HCT116 (cell line): ENCODE results near the gene GAP43.

Source experiments
- EZH2 ChIP-seq: fragments of 200-600 bp; sonication (generic); IDR thresholded peaks from 2 replicates; pipeline ENCODE4 v1.6.1; 2017; ENCODE audit warnings: antibody characterized with exemption, mixed run types
- EZH2phosphoT487 ChIP-seq: fragments of 200-600 bp; IDR thresholded peaks from 2 replicates; pipeline ENCODE4 v1.6.1; 2018; ENCODE audit warnings: antibody characterized with exemption, borderline replicate concordance
- JUND ChIP-seq: IDR thresholded peaks from 2 replicates; pipeline ENCODE4 v1.6.1; 2012
- SP1 ChIP-seq: IDR thresholded peaks from 2 replicates; pipeline ENCODE4 v1.6.1; 2012; ENCODE audit warnings: low read depth
- TF ChIP-seq, protein P1 (sequence below), 3 experiments: fragments of 200-600 bp in 1 of 3; sonication (generic) in 1 of 3; IDR thresholded peaks in 2 of 3; conservative IDR thresholded peaks in 1 of 3; 2 replicates each; pipeline ENCODE4 v1.5.1; 2012 to 2017; ENCODE audit warnings: low read depth in 2 of 3, low read length in 2 of 3, antibody characterized with exemption in 1 of 3, borderline replicate concordance in 1 of 3, control low read depth in 1 of 3, mild to moderate bottlenecking in 1 of 3, mixed read lengths in 1 of 3, mixed run types in 1 of 3, moderate library complexity in 1 of 3; ENCODE audit not compliant: insufficient read depth in 1 of 3

DNA sequence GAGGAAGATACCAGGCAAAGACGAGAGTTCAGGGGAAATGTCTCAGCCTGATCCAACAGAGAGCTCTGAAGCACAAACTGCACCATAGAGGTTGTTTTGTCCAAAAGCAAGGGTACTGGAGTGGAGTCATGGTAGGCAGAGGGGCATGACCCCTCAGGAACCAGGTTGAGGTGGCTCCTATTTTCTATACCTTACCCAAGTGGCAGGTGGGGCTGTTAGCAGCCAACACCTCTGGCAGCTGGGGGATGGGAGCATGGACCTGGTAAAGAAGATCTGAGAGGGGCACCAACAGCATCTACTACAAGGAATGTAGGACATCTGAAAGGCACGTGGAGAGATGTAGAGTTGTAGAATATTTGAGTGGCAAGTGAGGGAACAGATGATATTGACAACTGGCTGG, 85.2 kb downstream of the GAP43 start:
- TF ChIP-seq, protein P1, sequence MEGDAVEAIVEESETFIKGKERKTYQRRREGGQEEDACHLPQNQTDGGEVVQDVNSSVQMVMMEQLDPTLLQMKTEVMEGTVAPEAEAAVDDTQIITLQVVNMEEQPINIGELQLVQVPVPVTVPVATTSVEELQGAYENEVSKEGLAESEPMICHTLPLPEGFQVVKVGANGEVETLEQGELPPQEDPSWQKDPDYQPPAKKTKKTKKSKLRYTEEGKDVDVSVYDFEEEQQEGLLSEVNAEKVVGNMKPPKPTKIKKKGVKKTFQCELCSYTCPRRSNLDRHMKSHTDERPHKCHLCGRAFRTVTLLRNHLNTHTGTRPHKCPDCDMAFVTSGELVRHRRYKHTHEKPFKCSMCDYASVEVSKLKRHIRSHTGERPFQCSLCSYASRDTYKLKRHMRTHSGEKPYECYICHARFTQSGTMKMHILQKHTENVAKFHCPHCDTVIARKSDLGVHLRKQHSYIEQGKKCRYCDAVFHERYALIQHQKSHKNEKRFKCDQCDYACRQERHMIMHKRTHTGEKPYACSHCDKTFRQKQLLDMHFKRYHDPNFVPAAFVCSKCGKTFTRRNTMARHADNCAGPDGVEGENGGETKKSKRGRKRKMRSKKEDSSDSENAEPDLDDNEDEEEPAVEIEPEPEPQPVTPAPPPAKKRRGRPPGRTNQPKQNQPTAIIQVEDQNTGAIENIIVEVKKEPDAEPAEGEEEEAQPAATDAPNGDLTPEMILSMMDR (IDR thresholded peaks at IDR 0.05 in 2 of 3, conservative IDR thresholded peaks at IDR 0.05 in 1 of 3; ENCODE audit: borderline replicate concordance in 1 of 3, insufficient read depth in 1 of 3, low read depth in 2 of 3, low read length in 2 of 3) = no peak
- no peak for TF ChIP-seq EZH2
- TF ChIP-seq SP1 = no peak
- no peak for TF ChIP-seq EZH2phosphoT487
- no peak for TF ChIP-seq JUND
